Calu3 (cell line): ENCODE data around the gene ZMYND19. TPM values are rescaled to one million over a fixed set of nuclear protein-coding genes. Genes with fewer than 3 reads are reported as not detected.
"Not testable (repeated sequence)": the region's sequence is repeated elsewhere in the genome, so short reads cannot be mapped to it uniquely, and the experiment has no call there.

Experiments
- BruUV-seq: library from RNA; stranded (reverse); fragments of 400-500 nt; replicated peaks from 2 replicates; lab custom pipeline; 2021; lab: Mats Ljungman, UMichigan
- CTCF ChIA-PET: fragments of 300-600 bp; sonication (Branson Sonifier 250); formaldehyde crosslinking; loops from one replicate; lab custom pipeline; 2022; ENCODE audit warnings: antibody characterized with exemption; lab: Charles Lee
- DNase-seq: peaks from one replicate; pipeline ENCODE4 v3.0.0; 2022
- H3K27ac Mint-ChIP-seq: one replicate; pipeline ENCODE4 v1.8.0; 2022; ENCODE audit warnings: mixed read lengths; ENCODE audit not compliant: unreplicated experiment
- H3K27me3 Mint-ChIP-seq: one replicate; pipeline ENCODE4 v1.8.0; 2022; ENCODE audit warnings: mixed read lengths; ENCODE audit not compliant: unreplicated experiment
- H3K36me3 Mint-ChIP-seq: one replicate; pipeline ENCODE4 v1.8.0; 2022; ENCODE audit warnings: mild to moderate bottlenecking, moderate library complexity, mixed read lengths; ENCODE audit not compliant: insufficient read depth, unreplicated experiment
- H3K4me1 Mint-ChIP-seq: one replicate; pipeline ENCODE4 v1.8.0; 2022; ENCODE audit warnings: mild to moderate bottlenecking, low read depth, mixed read lengths; ENCODE audit not compliant: unreplicated experiment
- H3K4me3 Mint-ChIP-seq: one replicate; pipeline ENCODE4 v1.8.0; 2022; ENCODE audit warnings: mild to moderate bottlenecking, low read depth, moderate library complexity, mixed read lengths; ENCODE audit not compliant: unreplicated experiment
- H3K9me3 Mint-ChIP-seq: one replicate; pipeline ENCODE4 v1.8.0; 2022; ENCODE audit warnings: low read depth, mixed read lengths; ENCODE audit not compliant: unreplicated experiment
- CTCF ChIP-seq: fragments of 200-600 bp; IDR thresholded peaks from one replicate; pipeline ENCODE4 v1.8.0; 2022; ENCODE audit warnings: antibody characterized with exemption; ENCODE audit not compliant: unreplicated experiment
- intact Hi-C: fragments of 100-400 bp; cut with micrococcal nuclease; formaldehyde crosslinking; loops from one replicate; pipeline ENCODE4 v1.10.0; 2022; ENCODE audit not compliant: unreplicated experiment
- total RNA-seq: library from RNA; stranded (reverse); gene quantifications from 2 replicates; pipeline ENCODE4 v1.2.3, GENCODE V29; 2022

ZMYND19 gene
- total RNA-seq, 1 experiment from 2014 or later = 30.0 TPM

- DNase-seq = no peak
- peaks cover 23% of the 10 kb centered on the region for H3K36me3 Mint-ChIP-seq
- no peak overlapping the region for H3K27ac Mint-ChIP-seq
- no peak for TF ChIP-seq CTCF
- H3K4me1 Mint-ChIP-seq = peaks cover 20% of the 10 kb centered on the region
- no peak overlapping the region for H3K4me3 Mint-ChIP-seq
- intact Hi-C loops = no loop called here
- no TSS peak for BruUV-seq
- no peaks in the 10 kb centered on the region for H3K9me3 Mint-ChIP-seq
- H3K27me3 Mint-ChIP-seq = no peaks in the 10 kb centered on the region
- CTCF ChIA-PET = no interaction called here
Measured at GRCh38 chr9:137602661-137603060, 12.3 kb upstream of the ZMYND19 start.

- BruUV-seq = no TSS peak
- H3K4me3 Mint-ChIP-seq = no peak overlapping the region
- H3K4me1 Mint-ChIP-seq = peaks cover 20% of the 10 kb centered on the region
- DNase-seq = no peak
- intact Hi-C loops = no loop called here
- H3K36me3 Mint-ChIP-seq = peaks cover 10% of the 10 kb centered on the region
- TF ChIP-seq CTCF = no peak
- CTCF ChIA-PET = no interaction called here
- H3K27me3 Mint-ChIP-seq = no peaks in the 10 kb centered on the region
- no peak overlapping the region for H3K27ac Mint-ChIP-seq
- H3K9me3 Mint-ChIP-seq = no peaks in the 10 kb centered on the region
Measured at GRCh38 chr9:137598943-137599342, 8.6 kb upstream of the ZMYND19 start.

GRCh38 chr9:137596577-137596976 is 6.3 kb upstream of the ZMYND19 start:
- intact Hi-C loops, CTCF ChIA-PET, H3K9me3 Mint-ChIP-seq, H3K27ac Mint-ChIP-seq, H3K27me3 Mint-ChIP-seq, H3K4me3 Mint-ChIP-seq, DNase-seq, BruUV-seq, H3K36me3 Mint-ChIP-seq: not testable (repeated sequence)
- H3K4me1 Mint-ChIP-seq = peaks cover 11% of the 10 kb centered on the region

- intact Hi-C loops = no loop called here
- Mint-ChIP-seq H3K27me3 (no peaks in the 10 kb centered on the region), H3K27ac (no peak overlapping the region), H3K4me1 (peaks cover 4% of the 10 kb centered on the region), H3K4me3 (no peak overlapping the region), H3K9me3 (no peaks in the 10 kb centered on the region), H3K36me3 (peaks cover 24% of the 10 kb centered on the region)
- no peak for TF ChIP-seq CTCF
- DNase-seq = no peak
- CTCF ChIA-PET = no interaction called here
- no TSS peak for BruUV-seq
Measured at GRCh38 chr9:137593176-137593575, 2.9 kb upstream of the ZMYND19 start.

GRCh38 chr9:137592767-137593166 is 2.5 kb upstream of the ZMYND19 start:
- CTCF ChIA-PET = no interaction called here
- no peak overlapping the region for H3K4me3 Mint-ChIP-seq

More at GRCh38 chr9:137592767-137593166, 2.5 kb upstream of the ZMYND19 start:
- H3K9me3 Mint-ChIP-seq = no peaks in the 10 kb centered on the region
- BruUV-seq = no TSS peak
- no peak for DNase-seq
- TF ChIP-seq CTCF = no peak
- peaks cover 5% of the 10 kb centered on the region for H3K4me1 Mint-ChIP-seq
- H3K36me3 Mint-ChIP-seq = peaks cover 28% of the 10 kb centered on the region
- no peaks in the 10 kb centered on the region for H3K27me3 Mint-ChIP-seq
- no peak overlapping the region for H3K27ac Mint-ChIP-seq
- intact Hi-C loops = no loop called here
